Fibroblast of villous mesenchyme (primary cell): ENCODE measurements around the gene MCUR1. TPM values are rescaled to one million over a fixed set of nuclear protein-coding genes. Genes with fewer than 3 reads are reported as not detected.

Experiments
- DNase-seq: peaks from one replicate; pipeline ENCODE4 v3.0.0-alpha.2; 2010; ENCODE audit warnings: low read depth
- H3K4me3 ChIP-seq: 2 replicates; pipeline ENCODE4 v1.5.1; 2011; ENCODE audit warnings: low read depth, mild to moderate bottlenecking, low read length
- total RNA-seq: library from RNA; depleted of rRNA; stranded (reverse); fragments of >200 nt; gene quantifications from 2 replicates; pipeline ENCODE4 v1.2.3, GENCODE V29; 2012
- TF ChIP-seq, protein P1 (sequence below): IDR thresholded peaks from 2 replicates; pipeline ENCODE4 v1.5.1; 2012; ENCODE audit warnings: low read depth, mild to moderate bottlenecking, low read length; ENCODE audit not compliant: insufficient read depth

The MCUR1 gene
- total RNA-seq, 1 donor, result 13.8 TPM

GRCh38 chr6:13827032-13827431 is 12.7 kb upstream of the MCUR1 start:
- H3K4me3 ChIP-seq, result no peak overlapping the region
- no peak for DNase-seq
- TF ChIP-seq, protein P1, sequence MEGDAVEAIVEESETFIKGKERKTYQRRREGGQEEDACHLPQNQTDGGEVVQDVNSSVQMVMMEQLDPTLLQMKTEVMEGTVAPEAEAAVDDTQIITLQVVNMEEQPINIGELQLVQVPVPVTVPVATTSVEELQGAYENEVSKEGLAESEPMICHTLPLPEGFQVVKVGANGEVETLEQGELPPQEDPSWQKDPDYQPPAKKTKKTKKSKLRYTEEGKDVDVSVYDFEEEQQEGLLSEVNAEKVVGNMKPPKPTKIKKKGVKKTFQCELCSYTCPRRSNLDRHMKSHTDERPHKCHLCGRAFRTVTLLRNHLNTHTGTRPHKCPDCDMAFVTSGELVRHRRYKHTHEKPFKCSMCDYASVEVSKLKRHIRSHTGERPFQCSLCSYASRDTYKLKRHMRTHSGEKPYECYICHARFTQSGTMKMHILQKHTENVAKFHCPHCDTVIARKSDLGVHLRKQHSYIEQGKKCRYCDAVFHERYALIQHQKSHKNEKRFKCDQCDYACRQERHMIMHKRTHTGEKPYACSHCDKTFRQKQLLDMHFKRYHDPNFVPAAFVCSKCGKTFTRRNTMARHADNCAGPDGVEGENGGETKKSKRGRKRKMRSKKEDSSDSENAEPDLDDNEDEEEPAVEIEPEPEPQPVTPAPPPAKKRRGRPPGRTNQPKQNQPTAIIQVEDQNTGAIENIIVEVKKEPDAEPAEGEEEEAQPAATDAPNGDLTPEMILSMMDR, result no peak

DNA sequence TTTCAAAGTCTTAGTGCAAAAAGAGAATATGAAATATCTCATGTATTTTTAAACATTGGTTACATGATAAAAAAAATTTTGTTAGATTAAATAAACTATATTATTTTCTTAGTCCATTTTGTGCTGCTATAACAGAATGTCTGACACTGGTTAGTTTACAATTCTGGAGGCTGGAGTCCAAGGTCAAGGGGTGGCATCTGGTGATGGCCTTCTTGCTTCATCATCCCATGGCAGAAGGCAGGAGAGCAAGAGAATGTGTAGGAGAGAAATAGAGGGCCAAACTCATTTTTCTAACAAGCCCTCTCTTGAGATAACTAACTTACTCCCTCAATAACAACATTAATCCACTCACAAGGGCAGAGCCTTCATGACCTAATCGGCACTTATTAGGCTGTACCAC is 11.5 kb upstream of the MCUR1 start:
- TF ChIP-seq, protein P1, result no peak
- no peak overlapping the region for H3K4me3 ChIP-seq
- DNase-seq, result no peak

DNA sequence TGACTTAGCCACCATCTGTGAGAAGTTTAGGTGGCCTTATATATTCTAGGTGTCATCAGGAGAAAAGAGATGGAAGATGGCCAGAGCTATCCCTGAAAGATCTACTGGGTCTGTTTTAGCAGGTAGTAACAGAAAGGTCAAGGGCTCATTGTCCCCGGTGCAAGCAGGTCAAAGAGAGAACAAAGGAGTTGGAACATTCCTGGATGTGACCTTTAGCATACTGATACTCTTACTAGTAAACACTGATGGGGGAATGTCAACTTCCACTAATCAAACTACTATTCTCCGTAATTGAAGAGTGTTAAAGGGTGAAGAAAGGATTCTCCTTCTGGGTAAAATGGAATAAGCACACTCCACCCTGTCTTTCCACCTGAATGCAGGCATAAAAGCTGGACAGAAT is 4.0 kb upstream of the MCUR1 start:
- no peak for DNase-seq
- TF ChIP-seq, protein P1, result no peak
- H3K4me3 ChIP-seq, result no peak overlapping the region

DNA sequence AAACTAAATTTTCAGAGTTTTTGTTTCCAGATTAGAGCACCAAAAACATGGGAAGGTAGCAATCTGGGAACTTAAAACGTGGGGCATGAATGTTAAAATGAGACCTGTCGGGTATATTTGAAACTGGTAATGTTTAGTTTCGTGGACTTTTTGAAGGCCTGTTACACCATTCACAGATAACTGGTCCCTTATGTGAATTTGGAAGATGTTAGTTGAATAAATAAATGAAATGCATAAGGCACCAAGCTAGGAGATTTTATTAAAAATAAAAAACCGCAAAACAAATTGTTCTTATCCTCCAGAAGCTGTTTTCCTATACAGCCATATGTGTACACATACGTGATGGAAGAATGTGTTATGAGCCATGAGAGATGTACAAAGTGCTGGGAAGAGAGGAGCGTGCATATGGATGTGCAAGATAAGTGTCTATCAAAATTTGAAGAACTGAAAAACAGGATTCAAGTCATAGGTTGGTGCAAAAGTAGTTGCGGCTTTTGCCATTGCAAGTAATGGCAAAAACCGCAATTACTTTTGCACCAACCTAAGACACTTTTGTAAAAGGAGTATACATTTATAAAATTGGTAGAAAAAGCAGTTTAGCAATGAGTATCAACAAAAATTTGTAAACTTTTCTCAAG is 700 bp upstream of the MCUR1 start:
- TF ChIP-seq, protein P1, result no peak
- no peak for DNase-seq

DNA sequence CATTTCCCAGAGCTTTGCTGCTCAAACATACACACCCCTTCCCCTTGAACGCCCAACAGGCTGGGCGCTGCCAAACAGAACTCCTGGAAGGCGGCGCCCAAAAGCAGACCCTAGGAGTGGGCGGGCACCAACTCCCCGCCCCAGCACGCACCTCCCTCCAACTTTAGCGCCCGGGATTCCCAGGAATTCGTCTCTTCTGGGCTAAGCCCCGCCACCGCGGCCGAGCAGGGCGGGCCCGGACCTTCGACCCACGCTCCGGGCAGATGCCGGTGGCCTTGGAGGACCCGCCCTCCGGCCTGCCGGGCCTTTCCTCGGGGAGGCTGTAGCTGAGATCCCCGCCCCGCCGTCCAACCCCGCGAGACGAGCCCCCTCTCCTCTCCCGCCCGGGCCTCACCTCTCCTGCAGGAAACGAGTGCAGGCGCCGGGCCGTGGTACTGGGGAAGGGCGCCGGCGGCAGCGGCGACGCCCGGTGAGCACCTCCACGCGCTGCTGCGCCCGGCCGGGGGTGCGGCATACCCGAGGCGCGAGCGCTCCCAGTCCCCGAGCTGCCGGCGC is 659 bp downstream of the MCUR1 start:
- peak overlapping the region; percentile 72 for H3K4me3 ChIP-seq
- peak; percentile 69 for DNase-seq
- TF ChIP-seq, protein P1, result no peak

More for the DNA sequence above, 700 bp upstream of the MCUR1 start:
- peak overlapping the region; percentile 72 for H3K4me3 ChIP-seq

GRCh38 chr6:13813026-13813425 is 1.3 kb downstream of the MCUR1 start:
- peak overlapping the region; percentile 72 for H3K4me3 ChIP-seq
- TF ChIP-seq, protein P1, result no peak

DNA sequence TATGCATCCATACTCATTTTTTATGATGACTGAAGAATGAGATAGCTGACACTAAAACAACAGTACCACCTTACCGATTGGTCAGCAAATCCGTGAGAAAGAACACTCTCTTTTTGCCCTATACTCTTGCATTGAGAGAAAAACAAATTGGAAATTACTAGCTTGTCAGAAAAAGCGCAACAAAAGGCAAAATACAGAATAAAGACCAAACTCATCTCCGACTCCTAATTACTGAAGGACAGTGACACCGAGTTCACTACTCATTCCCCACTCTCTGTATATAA is 2.1 kb downstream of the MCUR1 start:
- no peak for DNase-seq
- TF ChIP-seq, protein P1, result no peak
- H3K4me3 ChIP-seq, result no peak overlapping the region

More at GRCh38 chr6:13813026-13813425, 1.3 kb downstream of the MCUR1 start:
- DNase-seq, result no peak
